HG03469 (cell line): ENCODE results near the gene EPB41L4B.

ENCODE experiments used
- ATAC-seq: cut with Tn5 transposase; IDR thresholded peaks from one replicate; pipeline ENCODE4 v1.9.1; 2021; ENCODE audit warnings: mild to moderate bottlenecking, moderate library complexity, moderate number of reproducible peaks; ENCODE audit not compliant: unreplicated experiment

EPB41L4B gene

GRCh38 chr9:109206670-109207069 lies 114.2 kb downstream of the EPB41L4B start:
- ATAC-seq, result no peak

- no peak for ATAC-seq
Measured at GRCh38 chr9:109205526-109205925, 115.3 kb downstream of the EPB41L4B start.

GRCh38 chr9:109203761-109204360 lies 117.0 kb downstream of the EPB41L4B start:
- no peak for ATAC-seq

- ATAC-seq, result no peak
Measured at GRCh38 chr9:109199676-109200075, 121.2 kb downstream of the EPB41L4B start.

GRCh38 chr9:109198736-109199382 lies 122.0 kb downstream of the EPB41L4B start:
- ATAC-seq, result no peak

- ATAC-seq, result no peak
Measured at GRCh38 chr9:109193974-109194556, 126.8 kb downstream of the EPB41L4B start.

GRCh38 chr9:109192732-109193361 lies 128.0 kb downstream of the EPB41L4B start:
- no peak for ATAC-seq

- ATAC-seq, result no peak
Measured at GRCh38 chr9:109191746-109192145, 129.1 kb downstream of the EPB41L4B start.

GRCh38 chr9:109190151-109190550 lies 130.7 kb downstream of the EPB41L4B start:
- ATAC-seq, result no peak

- ATAC-seq, result no peak
Measured at GRCh38 chr9:109186857-109187520, 133.9 kb downstream of the EPB41L4B start.

- ATAC-seq, result peak; percentile 51
Measured at GRCh38 chr9:109182940-109183798, 137.7 kb downstream of the EPB41L4B start.

- ATAC-seq, result no peak
Measured at GRCh38 chr9:109182550-109182939, 138.3 kb downstream of the EPB41L4B start.

- ATAC-seq, result peak; percentile 64
Measured at GRCh38 chr9:109181284-109181683, 139.6 kb downstream of the EPB41L4B start.

GRCh38 chr9:109179801-109180523 lies 140.9 kb downstream of the EPB41L4B start:
- ATAC-seq, result no peak

GRCh38 chr9:109176963-109177362 lies 143.9 kb downstream of the EPB41L4B start:
- ATAC-seq, result no peak

- ATAC-seq, result no peak
Measured at GRCh38 chr9:109176386-109176785, 144.5 kb downstream of the EPB41L4B start.

GRCh38 chr9:109172935-109173334 lies 147.9 kb downstream of the EPB41L4B start:
- ATAC-seq, result no peak

GRCh38 chr9:109171926-109172325 lies 148.9 kb downstream of the EPB41L4B start:
- ATAC-seq, result no peak

GRCh38 chr9:109168170-109168569 lies 152.7 kb downstream of the EPB41L4B start:
- ATAC-seq, result no peak

GRCh38 chr9:109167716-109168115 lies 153.1 kb downstream of the EPB41L4B start:
- ATAC-seq, result no peak
